Measurements from ENCODE around the gene CCDC6.
"Not testable (repeated sequence)": the region's sequence is repeated elsewhere in the genome, so short reads cannot be mapped to it uniquely, and the experiment has no call there.

Gene CCDC6

GRCh38 chr10:59878915-59879314 is 27.4 kb downstream of the CCDC6 start:
- CTCF ChIA-PET = interaction anchor here (1.8 kb wide), 1 partner anchor 15 kb away, joined by 7 read pairs; no protein-coding TSS in a partner anchor

GRCh38 chr10:59878289-59878688 is 28.1 kb downstream of the CCDC6 start:
- Histone ChIP-seq H3K36me3 (ENCODE audit: control insufficient read depth in 4 of 4, insufficient read depth in 4 of 4, low read length in 3 of 4) (peaks cover 0 to 6% (median 0%) of the 10 kb centered on the region in 4 experiments), H3K9me3 (ENCODE audit: control extremely low read depth in 1 of 5, control insufficient read depth in 4 of 5, insufficient read depth in 2 of 5, low read depth in 1 of 5, low read length in 4 of 5) (peaks cover 0 to 1% (median 0%) of the 10 kb centered on the region in 5 experiments), H3K4me3 (ENCODE audit: control insufficient read depth in 1 of 7, extremely low read depth in 1 of 7, insufficient read depth in 4 of 7, low read depth in 2 of 7, low read length in 6 of 7) (no peak overlapping the region), H3K27me3 (replicated peaks in 2 of 5; ENCODE audit: control insufficient read depth in 4 of 5, insufficient read depth in 5 of 5, low read length in 4 of 5) (no peaks in the 10 kb centered on the region), H3K27ac (ENCODE audit: insufficient read depth in 1 of 2, low read depth in 1 of 2, low read length in 2 of 2, poor library complexity in 1 of 2, severe bottlenecking in 2 of 2) (no peak overlapping the region), H3K4me1 (ENCODE audit: control extremely low read depth in 1 of 4, control insufficient read depth in 4 of 4, insufficient read depth in 4 of 4, low read length in 3 of 4) (peaks cover 0 to 32% (median 14%) of the 10 kb centered on the region in 4 experiments)
- WGBS (ENCODE audit: insufficient coverage) = 100% methylated on average over 1 of the region's 2 CpGs
- DNase-seq = no peak
- POLR2A ChIA-PET = interaction anchor here (0.6 kb wide), 1 partner anchor 25 kb away, joined by 3 read pairs; no protein-coding TSS in a partner anchor
- CTCF ChIA-PET = interaction anchor here (1.7 kb wide), 1 partner anchor 27 kb away, joined by 5 read pairs; the partner anchor contains the start of gene CCDC6

More at GRCh38 chr10:59878915-59879314, 27.4 kb downstream of the CCDC6 start:
- POLR2A ChIA-PET = interaction anchor here (0.6 kb wide), 1 partner anchor 26 kb away, joined by 3 read pairs; no protein-coding TSS in a partner anchor
- no peak for DNase-seq
- Histone ChIP-seq H3K4me1 (ENCODE audit: control extremely low read depth in 1 of 4, control insufficient read depth in 4 of 4, insufficient read depth in 4 of 4, low read length in 3 of 4) (peaks cover 0 to 34% (median 15%) of the 10 kb centered on the region in 4 experiments), H3K4me3 (ENCODE audit: control insufficient read depth in 1 of 7, extremely low read depth in 1 of 7, insufficient read depth in 4 of 7, low read depth in 2 of 7, low read length in 6 of 7) (no peak overlapping the region), H3K27ac (ENCODE audit: insufficient read depth in 1 of 2, low read depth in 1 of 2, low read length in 2 of 2, poor library complexity in 1 of 2, severe bottlenecking in 2 of 2) (no peak overlapping the region), H3K27me3 (replicated peaks in 2 of 5; ENCODE audit: control insufficient read depth in 4 of 5, insufficient read depth in 5 of 5, low read length in 4 of 5) (no peaks in the 10 kb centered on the region), H3K36me3 (ENCODE audit: control insufficient read depth in 4 of 4, insufficient read depth in 4 of 4, low read length in 3 of 4) (peaks cover 0 to 6% (median 0%) of the 10 kb centered on the region in 4 experiments), H3K9me3 (ENCODE audit: control extremely low read depth in 1 of 5, control insufficient read depth in 4 of 5, insufficient read depth in 2 of 5, low read depth in 1 of 5, low read length in 4 of 5) (peaks cover 0 to 1% (median 0%) of the 10 kb centered on the region in 5 experiments)
- WGBS (ENCODE audit: insufficient coverage) = 100% methylated on average over 1 of the region's 2 CpGs

- POLR2A ChIA-PET = no interaction called here
- 95% methylated on average over 6 of the region's 7 CpGs for WGBS (ENCODE audit: insufficient coverage)
- Histone ChIP-seq H3K4me3 (ENCODE audit: control insufficient read depth in 1 of 7, extremely low read depth in 1 of 7, insufficient read depth in 4 of 7, low read depth in 2 of 7, low read length in 6 of 7) (no peak overlapping the region), H3K36me3 (ENCODE audit: control insufficient read depth in 4 of 4, insufficient read depth in 4 of 4, low read length in 3 of 4) (peaks cover 0 to 8% (median 0%) of the 10 kb centered on the region in 4 experiments), H3K27me3 (replicated peaks in 2 of 5; ENCODE audit: control insufficient read depth in 4 of 5, insufficient read depth in 5 of 5, low read length in 4 of 5) (no peaks in the 10 kb centered on the region), H3K9me3 (ENCODE audit: control extremely low read depth in 1 of 5, control insufficient read depth in 4 of 5, insufficient read depth in 2 of 5, low read depth in 1 of 5, low read length in 4 of 5) (peaks cover 0 to 1% (median 0%) of the 10 kb centered on the region in 5 experiments), H3K27ac (ENCODE audit: insufficient read depth in 1 of 2, low read depth in 1 of 2, low read length in 2 of 2, poor library complexity in 1 of 2, severe bottlenecking in 2 of 2) (no peak overlapping the region), H3K4me1 (ENCODE audit: control extremely low read depth in 1 of 4, control insufficient read depth in 4 of 4, insufficient read depth in 4 of 4, low read length in 3 of 4) (peaks cover 5 to 41% (median 15%) of the 10 kb centered on the region in 4 experiments)
- no peak for DNase-seq
- CTCF ChIA-PET = interaction anchor here (1.7 to 3.2 kb wide), 2 partner anchors 12 to 29 kb away, joined by 5 to 13 read pairs; partner anchors contain the start of gene CCDC6
Observed at GRCh38 chr10:59877191-59877671, 29.1 kb downstream of the CCDC6 start.

- Histone ChIP-seq H3K27me3 (replicated peaks in 2 of 5; ENCODE audit: control insufficient read depth in 4 of 5, insufficient read depth in 5 of 5, low read length in 4 of 5) (no peaks in the 10 kb centered on the region), H3K9me3 (ENCODE audit: control extremely low read depth in 1 of 5, control insufficient read depth in 4 of 5, insufficient read depth in 2 of 5, low read depth in 1 of 5, low read length in 4 of 5) (peaks cover 0 to 1% (median 0%) of the 10 kb centered on the region in 5 experiments), H3K4me1 (ENCODE audit: control extremely low read depth in 1 of 4, control insufficient read depth in 4 of 4, insufficient read depth in 4 of 4, low read length in 3 of 4) (peaks cover 5 to 43% (median 15%) of the 10 kb centered on the region in 4 experiments), H3K36me3 (ENCODE audit: control insufficient read depth in 4 of 4, insufficient read depth in 4 of 4, low read length in 3 of 4) (peaks cover 0 to 9% (median 0%) of the 10 kb centered on the region in 4 experiments), H3K27ac (ENCODE audit: insufficient read depth in 1 of 2, low read depth in 1 of 2, low read length in 2 of 2, poor library complexity in 1 of 2, severe bottlenecking in 2 of 2) (no peak overlapping the region), H3K4me3 (ENCODE audit: control insufficient read depth in 1 of 7, extremely low read depth in 1 of 7, insufficient read depth in 4 of 7, low read depth in 2 of 7, low read length in 6 of 7) (no peak overlapping the region)
- no peak for DNase-seq
- WGBS (ENCODE audit: insufficient coverage) = no CpG with 5 or more reads among the region's 2 CpGs
- ChIA-PET POLR2A (interaction anchor here (0.6 kb wide), 1 partner anchor 25 kb away, joined by 3 read pairs; no protein-coding TSS in a partner anchor), CTCF (interaction anchor here (1.4 to 3.2 kb wide), 4 partner anchors 11 to 46 kb away, joined by 3 to 13 read pairs (median 4); partner anchors contain the start of gene CCDC6)
Observed at GRCh38 chr10:59876695-59877094, 29.7 kb downstream of the CCDC6 start.

- not testable (repeated sequence) for DNase-seq
- WGBS (ENCODE audit: insufficient coverage) = 79% methylated on average over 7 of the region's 9 CpGs
- POLR2A ChIA-PET = interaction anchor here (0.6 kb wide), 1 partner anchor 25 kb away, joined by 3 read pairs; no protein-coding TSS in a partner anchor
Observed at GRCh38 chr10:59876208-59876607, 30.1 kb downstream of the CCDC6 start.

GRCh38 chr10:59873896-59874295 is 32.5 kb downstream of the CCDC6 start:
- H3K27me3 ChIP-seq (replicated peaks in 2 of 5; ENCODE audit: control insufficient read depth in 4 of 5, insufficient read depth in 5 of 5, low read length in 4 of 5) = no peaks in the 10 kb centered on the region
- CTCF ChIA-PET = interaction anchor here (1.0 to 2.7 kb wide), 8 partner anchors 8 to 251 kb away, joined by 3 to 8 read pairs (median 4); no protein-coding TSS in a partner anchor
- H3K4me1 ChIP-seq (ENCODE audit: control extremely low read depth in 1 of 4, control insufficient read depth in 4 of 4, insufficient read depth in 4 of 4, low read length in 3 of 4) = peaks cover 5 to 23% (median 7%) of the 10 kb centered on the region in 4 experiments
- DNase-seq = no peak
- H3K9me3 ChIP-seq (ENCODE audit: control extremely low read depth in 1 of 5, control insufficient read depth in 4 of 5, insufficient read depth in 2 of 5, low read depth in 1 of 5, low read length in 4 of 5) = peaks cover 0 to under 1% (median 0%) of the 10 kb centered on the region in 5 experiments
- POLR2A ChIA-PET = interaction anchor here (0.6 kb wide), 1 partner anchor 351 kb away, joined by 3 read pairs; no protein-coding TSS in a partner anchor
- peaks cover 0 to 7% (median 0%) of the 10 kb centered on the region in 4 experiments for H3K36me3 ChIP-seq (ENCODE audit: control insufficient read depth in 4 of 4, insufficient read depth in 4 of 4, low read length in 3 of 4)
- 60% methylated on average over 1 of the region's 4 CpGs for WGBS (ENCODE audit: insufficient coverage)
- H3K4me3 ChIP-seq (ENCODE audit: control insufficient read depth in 1 of 7, extremely low read depth in 1 of 7, insufficient read depth in 4 of 7, low read depth in 2 of 7, low read length in 6 of 7) = no peak overlapping the region
- no peak overlapping the region for H3K27ac ChIP-seq (ENCODE audit: insufficient read depth in 1 of 2, low read depth in 1 of 2, low read length in 2 of 2, poor library complexity in 1 of 2, severe bottlenecking in 2 of 2)

More at GRCh38 chr10:59876208-59876607, 30.1 kb downstream of the CCDC6 start:
- H3K36me3 ChIP-seq (ENCODE audit: control insufficient read depth in 4 of 4, insufficient read depth in 4 of 4, low read length in 3 of 4); H3K27me3 ChIP-seq (replicated peaks in 2 of 5; ENCODE audit: control insufficient read depth in 4 of 5, insufficient read depth in 5 of 5, low read length in 4 of 5); H3K9me3 ChIP-seq (ENCODE audit: control extremely low read depth in 1 of 5, control insufficient read depth in 4 of 5, insufficient read depth in 2 of 5, low read depth in 1 of 5, low read length in 4 of 5); H3K27ac ChIP-seq (ENCODE audit: insufficient read depth in 1 of 2, low read depth in 1 of 2, low read length in 2 of 2, poor library complexity in 1 of 2, severe bottlenecking in 2 of 2); H3K4me3 ChIP-seq (ENCODE audit: control insufficient read depth in 1 of 7, extremely low read depth in 1 of 7, insufficient read depth in 4 of 7, low read depth in 2 of 7, low read length in 6 of 7): not testable (repeated sequence)
- CTCF ChIA-PET = interaction anchor here (1.4 to 3.2 kb wide), 3 partner anchors 11 to 45 kb away, joined by 3 to 13 read pairs (median 4); no protein-coding TSS in a partner anchor
- peaks cover 5 to 39% (median 14%) of the 10 kb centered on the region in 4 experiments for H3K4me1 ChIP-seq (ENCODE audit: control extremely low read depth in 1 of 4, control insufficient read depth in 4 of 4, insufficient read depth in 4 of 4, low read length in 3 of 4)
